Measurements from ENCODE around the gene LRRK1.

Gene LRRK1

DNA sequence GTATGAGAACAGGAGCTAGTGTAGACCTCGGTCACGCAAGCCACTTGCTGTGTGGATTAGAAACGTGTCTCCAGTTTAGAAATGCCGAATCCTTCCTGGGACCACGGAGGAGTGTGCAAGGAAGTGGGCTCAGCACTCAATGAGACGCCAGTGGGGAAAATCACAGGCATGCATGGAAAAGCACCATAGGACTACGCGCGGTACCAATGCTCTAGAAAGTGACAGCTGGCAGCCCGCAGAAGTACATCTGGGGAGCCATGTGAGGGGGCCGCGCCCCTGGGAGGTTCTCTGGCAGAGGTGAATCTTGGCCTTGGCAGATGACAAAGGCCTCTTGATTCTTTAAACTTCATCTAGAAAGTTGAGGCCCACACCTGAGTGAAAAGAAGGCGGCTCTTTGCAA lies 99.3 kb downstream of the LRRK1 start:
- DNase-seq, result no peak
- TF ChIP-seq CTCF (IDR thresholded peaks at IDR 0.05; ENCODE audit: low read depth, low read length), result no peak
- H3K27me3 ChIP-seq (ENCODE audit: insufficient read depth, low read depth, severe bottlenecking), result no peaks in the 10 kb centered on the region
- no peak overlapping the region for H3K4me3 ChIP-seq (ENCODE audit: low read depth, low read length)
- H3K9me3 ChIP-seq (ENCODE audit: severe bottlenecking), result no peaks in the 10 kb centered on the region
- no peaks in the 10 kb centered on the region for H3K36me3 ChIP-seq
- no peak overlapping the region for H3K27ac ChIP-seq

- DNase-seq, result no peak
- H3K27me3 ChIP-seq (ENCODE audit: insufficient read depth, low read depth, severe bottlenecking), result no peaks in the 10 kb centered on the region
- no peak overlapping the region for H3K27ac ChIP-seq
- no peak for TF ChIP-seq CTCF (IDR thresholded peaks at IDR 0.05; ENCODE audit: low read depth, low read length)
- no peaks in the 10 kb centered on the region for H3K9me3 ChIP-seq (ENCODE audit: severe bottlenecking)
- no peaks in the 10 kb centered on the region for H3K36me3 ChIP-seq
- no peak overlapping the region for H3K4me3 ChIP-seq (ENCODE audit: low read depth, low read length)
These were observed 100.3 kb downstream of the LRRK1 start for GRCh38 chr15:101019366-101019896.

- Histone ChIP-seq H3K4me3 (ENCODE audit: low read depth, low read length) (no peak overlapping the region), H3K9me3 (ENCODE audit: severe bottlenecking) (no peaks in the 10 kb centered on the region), H3K27me3 (ENCODE audit: insufficient read depth, low read depth, severe bottlenecking) (no peaks in the 10 kb centered on the region), H3K36me3 (no peaks in the 10 kb centered on the region), H3K27ac (no peak overlapping the region)
- TF ChIP-seq CTCF (IDR thresholded peaks at IDR 0.05; ENCODE audit: low read depth, low read length), result no peak
- DNase-seq, result no peak
These were observed 101.3 kb downstream of the LRRK1 start for GRCh38 chr15:101020451-101020850.

DNA sequence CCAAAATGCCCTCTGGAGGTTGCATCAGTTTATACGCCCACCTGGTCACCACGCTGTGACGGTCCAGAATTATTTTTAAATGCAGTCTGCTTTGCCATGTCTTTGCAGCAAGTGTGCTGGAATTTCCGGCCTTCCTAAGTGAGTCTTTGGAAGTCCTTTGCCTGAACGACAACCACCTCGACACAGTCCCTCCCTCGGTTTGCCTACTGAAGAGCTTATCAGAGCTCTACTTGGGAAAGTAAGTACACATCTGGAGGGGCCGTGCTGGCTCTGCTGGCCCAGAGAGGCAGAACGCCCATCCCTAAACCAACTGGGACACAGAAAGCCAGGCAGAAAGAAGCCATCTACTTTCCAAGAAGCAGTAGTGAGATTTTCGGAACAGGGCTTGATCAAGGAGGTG lies 101.8 kb downstream of the LRRK1 start:
- TF ChIP-seq CTCF (IDR thresholded peaks at IDR 0.05; ENCODE audit: low read depth, low read length), result no peak
- Histone ChIP-seq H3K9me3 (ENCODE audit: severe bottlenecking) (no peaks in the 10 kb centered on the region), H3K4me3 (ENCODE audit: low read depth, low read length) (no peak overlapping the region), H3K27ac (no peak overlapping the region), H3K27me3 (ENCODE audit: insufficient read depth, low read depth, severe bottlenecking) (no peaks in the 10 kb centered on the region), H3K36me3 (no peaks in the 10 kb centered on the region)
- DNase-seq, result no peak

GRCh38 chr15:101022306-101022705 lies 103.1 kb downstream of the LRRK1 start:
- H3K36me3 ChIP-seq, result no peaks in the 10 kb centered on the region
- TF ChIP-seq CTCF (IDR thresholded peaks at IDR 0.05; ENCODE audit: low read depth, low read length), result no peak
- no peak overlapping the region for H3K4me3 ChIP-seq (ENCODE audit: low read depth, low read length)
- no peaks in the 10 kb centered on the region for H3K9me3 ChIP-seq (ENCODE audit: severe bottlenecking)
- H3K27ac ChIP-seq, result no peak overlapping the region
- no peaks in the 10 kb centered on the region for H3K27me3 ChIP-seq (ENCODE audit: insufficient read depth, low read depth, severe bottlenecking)
- DNase-seq, result no peak

DNA sequence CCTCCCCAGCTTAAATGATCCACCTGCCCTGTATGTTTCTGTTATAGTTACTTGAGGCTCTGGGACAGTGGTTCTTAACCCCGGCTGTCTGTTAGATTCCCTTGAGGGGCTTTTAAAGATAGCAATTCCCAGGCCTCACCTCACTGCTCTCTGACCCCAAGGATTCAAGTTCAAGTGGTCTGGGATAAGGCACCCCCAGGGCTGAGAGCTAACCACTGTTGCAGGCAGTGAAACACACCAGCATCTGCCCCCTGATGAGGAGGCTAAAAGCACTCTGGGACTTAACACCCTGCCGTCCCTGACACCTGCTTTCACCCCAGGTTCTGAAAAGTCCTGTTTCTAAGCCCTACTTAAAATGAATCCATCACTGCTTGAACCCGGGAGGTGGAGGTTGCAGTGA lies 103.7 kb downstream of the LRRK1 start:
- no peaks in the 10 kb centered on the region for H3K36me3 ChIP-seq
- no peaks in the 10 kb centered on the region for H3K27me3 ChIP-seq (ENCODE audit: insufficient read depth, low read depth, severe bottlenecking)
- DNase-seq, result peak; percentile 34
- H3K4me3 ChIP-seq (ENCODE audit: low read depth, low read length), result no peak overlapping the region
- TF ChIP-seq CTCF (IDR thresholded peaks at IDR 0.05; ENCODE audit: low read depth, low read length), result no peak
- no peak overlapping the region for H3K27ac ChIP-seq
- no peaks in the 10 kb centered on the region for H3K9me3 ChIP-seq (ENCODE audit: severe bottlenecking)
